DMS79 (cell line): Measurements from ENCODE around the gene C20orf204.

Source experiments
- DNase-seq: peaks from one replicate; lab custom pipeline; 2025; lab: John Stamatoyannopoulos, UW

The C20orf204 gene

GRCh38 chr20:64027981-64028685 is 7.8 kb upstream of the C20orf204 start:
- no peak for DNase-seq

- DNase-seq = no peak
Observed at GRCh38 chr20:64029293-64030117, 6.5 kb upstream of the C20orf204 start.

GRCh38 chr20:64030371-64031134 is 5.4 kb upstream of the C20orf204 start:
- no peak for DNase-seq

GRCh38 chr20:64031822-64032314 is 4.1 kb upstream of the C20orf204 start:
- DNase-seq = no peak

- no peak for DNase-seq
Observed at GRCh38 chr20:64032706-64033624, 3.0 kb upstream of the C20orf204 start.

GRCh38 chr20:64033981-64034493 is 1.9 kb upstream of the C20orf204 start:
- no peak for DNase-seq

GRCh38 chr20:64035066-64035932 is 683 bp upstream of the C20orf204 start:
- no peak for DNase-seq

- no peak for DNase-seq
Observed at GRCh38 chr20:64036346-64037198, 590 bp downstream of the C20orf204 start.

GRCh38 chr20:64037199-64037497 is 1.2 kb downstream of the C20orf204 start:
- DNase-seq = no peak

GRCh38 chr20:64037498-64038213 is 1.7 kb downstream of the C20orf204 start:
- peak; percentile 56 for DNase-seq

GRCh38 chr20:64038224-64038564 is 2.2 kb downstream of the C20orf204 start:
- no peak for DNase-seq

- peak; percentile 67 for DNase-seq
Observed at GRCh38 chr20:64038565-64039292, 2.7 kb downstream of the C20orf204 start.

GRCh38 chr20:64039293-64040160 is 3.5 kb downstream of the C20orf204 start:
- DNase-seq = no peak

GRCh38 chr20:64040231-64041039 is 4.5 kb downstream of the C20orf204 start:
- DNase-seq = no peak

- DNase-seq = no peak
Observed at GRCh38 chr20:64041040-64041780, 5.2 kb downstream of the C20orf204 start.

- DNase-seq = no peak
Observed at GRCh38 chr20:64041781-64042053, 5.7 kb downstream of the C20orf204 start.
